GM21526 (cell line): ENCODE results near the gene BAHCC1.

Experiments used
- ATAC-seq: cut with Tn5 transposase; IDR thresholded peaks from one replicate; pipeline ENCODE4 v1.9.1; 2021; ENCODE audit warnings: moderate library complexity; ENCODE audit not compliant: unreplicated experiment, low FRiP score

Gene BAHCC1

DNA sequence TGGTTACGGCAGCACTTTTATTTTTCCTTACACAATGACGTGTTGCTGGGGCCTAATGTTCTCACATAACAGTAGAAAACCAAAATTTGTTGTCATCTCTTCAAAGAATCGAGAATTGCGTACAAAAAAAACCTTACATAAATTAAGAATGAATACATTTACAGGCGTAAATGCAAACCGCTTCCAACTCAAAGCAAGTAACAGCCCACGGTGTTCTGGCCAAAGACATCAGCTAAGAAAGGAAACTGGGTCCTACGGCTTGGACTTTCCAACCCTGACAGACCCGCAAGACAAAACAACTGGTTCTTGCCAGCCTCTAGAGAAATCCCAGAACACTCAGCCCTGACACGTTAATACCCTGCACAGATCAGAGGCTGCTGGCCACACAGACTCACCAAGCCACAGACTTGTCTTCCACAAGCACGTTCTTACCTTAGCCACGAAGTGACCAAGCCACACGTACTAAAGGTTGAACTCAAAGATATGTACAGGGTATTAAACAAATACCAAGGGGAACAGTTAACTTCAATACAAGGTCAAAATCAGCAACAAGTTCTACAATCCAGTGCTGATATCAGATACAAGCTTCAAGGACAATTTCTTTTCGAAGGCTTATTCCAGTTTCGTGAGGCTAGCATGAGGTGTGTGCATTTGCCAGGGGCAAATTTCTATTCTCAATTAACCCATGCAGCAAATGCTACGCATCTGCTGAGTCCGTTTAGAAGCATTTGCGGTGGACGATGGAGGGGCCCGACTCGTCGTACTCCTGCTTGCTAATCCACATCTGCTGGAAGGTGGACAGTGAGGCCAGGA, 114.9 kb downstream of the BAHCC1 start:
- ATAC-seq: no peak

DNA sequence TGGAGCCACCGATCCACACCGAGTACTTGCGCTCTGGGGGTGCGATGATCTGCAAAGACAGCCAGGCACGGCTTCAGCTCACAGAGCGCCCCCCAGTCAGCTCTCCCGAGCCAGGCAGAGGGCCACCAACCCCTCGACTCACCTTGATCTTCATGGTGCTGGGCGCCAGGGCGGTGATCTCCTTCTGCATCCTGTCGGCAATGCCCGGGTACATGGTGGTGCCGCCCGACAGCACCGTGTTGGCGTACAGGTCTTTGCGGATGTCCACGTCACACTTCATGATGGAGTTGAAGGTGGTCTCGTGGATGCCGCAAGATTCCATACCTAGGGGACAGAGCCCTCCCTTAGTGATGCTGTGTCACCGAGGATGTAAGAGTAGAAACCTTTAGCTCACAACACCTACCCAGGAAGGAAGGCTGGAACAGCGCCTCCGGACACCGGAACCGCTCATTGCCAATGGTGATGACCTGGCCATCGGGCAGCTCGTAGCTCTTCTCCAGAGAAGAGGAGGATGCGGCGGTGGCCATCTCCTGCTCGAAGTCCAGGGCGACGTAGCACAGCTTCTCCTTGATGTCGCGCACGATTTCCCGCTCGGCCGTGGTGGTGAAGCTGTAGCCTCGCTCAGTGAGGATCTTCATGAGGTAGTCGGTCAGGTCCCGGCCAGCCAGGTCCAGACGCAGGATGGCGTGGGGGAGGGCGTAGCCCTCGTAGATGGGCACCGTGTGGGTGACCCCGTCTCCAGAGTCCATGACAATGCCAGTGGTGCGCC, 115.7 kb downstream of the BAHCC1 start:
- ATAC-seq: no peak

DNA sequence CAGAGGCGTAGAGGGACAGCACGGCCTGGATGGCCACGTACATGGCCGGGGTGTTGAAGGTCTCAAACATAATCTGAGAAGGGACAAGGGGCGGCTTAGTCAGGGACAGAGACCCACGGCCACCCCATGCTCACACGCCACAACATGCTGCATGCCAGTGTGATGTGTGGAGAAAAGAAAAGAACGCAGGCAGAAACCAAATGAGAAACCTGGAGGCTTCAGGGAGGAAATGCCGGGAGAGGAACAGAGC, 116.2 kb downstream of the BAHCC1 start:
- ATAC-seq: no peak

DNA sequence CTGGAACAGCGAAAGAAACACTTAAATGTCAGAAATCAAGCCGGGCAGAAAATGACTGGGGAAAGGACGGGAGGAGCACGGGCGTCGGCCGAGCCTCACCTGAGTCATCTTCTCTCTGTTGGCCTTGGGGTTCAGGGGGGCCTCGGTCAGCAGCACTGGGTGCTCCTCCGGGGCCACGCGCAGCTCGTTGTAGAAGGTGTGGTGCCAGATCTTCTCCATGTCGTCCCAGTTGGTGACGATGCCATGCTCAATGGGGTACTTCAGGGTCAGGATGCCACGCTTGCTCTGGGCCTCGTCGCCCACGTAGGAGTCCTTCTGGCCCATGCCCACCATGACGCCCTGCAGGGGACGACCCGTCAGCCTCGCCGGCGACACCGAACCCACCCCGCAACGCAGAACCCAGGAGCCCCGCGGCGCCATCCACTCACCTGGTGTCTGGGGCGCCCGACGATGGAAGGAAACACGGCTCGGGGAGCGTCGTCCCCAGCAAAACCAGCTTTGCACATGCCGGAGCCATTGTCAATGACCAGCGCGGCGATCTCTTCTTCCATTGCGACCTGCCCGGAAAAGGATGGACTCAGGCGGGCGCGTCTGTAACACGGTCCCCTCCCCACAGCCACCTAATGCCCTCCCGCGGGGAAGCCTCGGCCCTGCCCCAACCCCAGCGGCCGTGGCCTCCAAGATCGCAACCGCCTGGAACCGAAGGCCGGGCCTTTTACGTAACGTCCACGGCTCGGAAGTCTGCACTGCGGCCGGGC, 116.7 kb downstream of the BAHCC1 start:
- peak; percentile 1 for ATAC-seq

DNA sequence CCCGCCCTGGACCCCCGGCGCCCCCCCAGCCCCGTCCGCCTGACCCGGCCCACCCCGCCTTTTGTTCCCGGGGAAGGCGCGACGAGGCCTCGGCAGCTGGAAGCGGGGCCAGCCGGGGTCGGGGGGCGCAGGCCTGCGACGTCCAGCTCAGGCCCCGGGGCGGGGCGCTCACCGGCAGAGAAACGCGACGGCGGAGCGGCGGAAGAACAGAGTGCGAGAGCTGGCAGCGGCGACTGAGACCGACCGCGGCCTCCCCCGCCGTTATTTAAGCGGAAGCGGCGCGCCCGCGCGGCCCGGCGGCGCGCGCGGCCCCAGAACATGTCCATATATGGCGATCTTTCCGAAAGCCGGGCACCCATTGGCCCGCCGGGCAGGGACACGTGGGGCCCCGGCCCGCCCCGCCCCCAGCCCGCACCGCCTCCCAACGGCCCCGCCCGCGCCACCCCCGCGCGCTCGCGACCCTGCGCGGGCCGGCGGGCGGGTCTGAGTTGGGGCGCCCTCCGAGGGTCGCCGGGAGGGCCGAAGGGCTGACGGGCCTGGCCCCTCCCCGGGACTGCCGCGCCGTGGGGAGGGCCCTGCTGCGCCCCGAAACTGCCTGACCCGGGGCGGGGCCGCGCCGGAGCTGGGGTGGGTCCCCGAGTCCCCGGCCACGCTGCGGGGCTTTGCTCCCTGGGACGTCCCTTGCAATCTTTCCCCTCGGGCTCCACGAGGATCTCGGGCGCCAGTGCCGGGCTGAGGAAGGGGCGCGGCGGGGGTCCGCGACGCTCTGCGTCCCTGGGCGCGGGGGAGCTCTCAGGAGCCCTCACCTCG, 117.5 kb downstream of the BAHCC1 start, which contains the start of gene ACTG1:
ACTG1 (minus strand) TSS at position 238 of the 810 bp plus-strand sequence. CDS start 445 bp downstream, outside the sequence.
- ATAC-seq: peak; percentile 33

DNA sequence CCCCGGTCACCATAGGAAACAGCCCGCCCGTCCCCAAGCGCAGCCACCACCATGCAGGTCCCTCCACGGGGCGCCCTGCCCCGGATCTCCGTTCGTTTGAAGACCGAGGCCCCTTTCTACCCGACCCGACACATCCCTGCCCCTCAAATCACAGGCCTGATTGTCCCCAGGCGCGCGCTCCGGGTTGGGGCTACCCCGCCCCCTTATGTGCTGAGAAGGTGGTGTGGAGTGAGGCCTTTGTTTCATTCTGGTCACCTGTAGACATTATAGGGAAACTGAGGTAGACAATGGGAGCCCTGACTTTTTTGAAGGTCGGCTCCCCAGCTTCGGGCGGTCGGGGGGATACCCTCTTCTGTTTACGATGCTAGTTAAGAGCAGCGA, 118.1 kb downstream of the BAHCC1 start:
- no peak for ATAC-seq

DNA sequence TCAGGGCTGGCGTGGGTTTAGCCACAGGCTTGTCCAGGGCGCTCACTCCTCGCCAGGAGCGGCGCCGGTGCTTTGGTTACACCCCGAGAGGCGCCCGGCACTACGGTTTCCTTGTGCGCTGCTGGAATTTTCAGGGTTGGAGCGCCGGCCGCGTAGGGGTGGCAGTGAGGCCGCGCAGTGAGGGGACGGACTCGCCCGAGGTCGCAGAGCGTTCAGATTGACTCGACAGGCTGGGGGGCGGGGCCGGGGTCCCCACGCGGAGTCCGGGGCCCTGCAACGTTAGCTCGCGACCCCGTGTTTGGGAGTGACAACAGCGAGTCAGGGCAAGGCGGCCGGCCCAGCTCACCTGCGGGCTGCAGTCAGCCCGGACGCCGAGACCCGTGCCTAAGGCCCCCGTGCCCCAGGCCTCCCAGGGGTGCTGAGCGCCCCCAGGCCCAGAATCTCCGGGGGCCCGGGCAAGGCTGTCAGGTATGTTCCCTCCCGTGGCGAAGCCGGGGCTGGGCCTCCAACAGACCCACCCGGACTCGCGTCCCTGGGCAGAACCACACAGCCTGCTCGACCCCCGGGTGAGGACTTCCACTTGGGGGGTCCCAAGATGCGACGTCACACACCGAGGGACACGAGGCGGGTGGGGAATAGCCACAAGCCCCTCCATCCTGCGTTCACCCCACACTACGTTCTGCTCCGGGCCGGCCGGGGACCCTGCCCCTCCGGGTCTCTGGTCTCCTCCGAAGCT, 118.7 kb downstream of the BAHCC1 start:
- ATAC-seq: no peak

DNA sequence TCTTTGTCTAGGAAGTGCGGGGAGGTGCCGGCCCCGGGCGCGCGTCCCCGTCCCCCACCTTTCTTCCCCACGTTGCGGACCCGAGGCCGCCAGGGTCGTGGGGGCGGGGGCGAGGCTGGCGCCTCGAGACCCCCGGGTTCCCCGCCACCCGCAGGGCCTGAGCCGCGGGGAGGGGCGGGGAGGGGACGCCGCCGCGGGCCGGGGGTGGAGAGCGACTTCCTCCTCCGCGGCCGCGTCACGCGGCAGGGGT, 119.2 kb downstream of the BAHCC1 start:
- no peak for ATAC-seq

DNA sequence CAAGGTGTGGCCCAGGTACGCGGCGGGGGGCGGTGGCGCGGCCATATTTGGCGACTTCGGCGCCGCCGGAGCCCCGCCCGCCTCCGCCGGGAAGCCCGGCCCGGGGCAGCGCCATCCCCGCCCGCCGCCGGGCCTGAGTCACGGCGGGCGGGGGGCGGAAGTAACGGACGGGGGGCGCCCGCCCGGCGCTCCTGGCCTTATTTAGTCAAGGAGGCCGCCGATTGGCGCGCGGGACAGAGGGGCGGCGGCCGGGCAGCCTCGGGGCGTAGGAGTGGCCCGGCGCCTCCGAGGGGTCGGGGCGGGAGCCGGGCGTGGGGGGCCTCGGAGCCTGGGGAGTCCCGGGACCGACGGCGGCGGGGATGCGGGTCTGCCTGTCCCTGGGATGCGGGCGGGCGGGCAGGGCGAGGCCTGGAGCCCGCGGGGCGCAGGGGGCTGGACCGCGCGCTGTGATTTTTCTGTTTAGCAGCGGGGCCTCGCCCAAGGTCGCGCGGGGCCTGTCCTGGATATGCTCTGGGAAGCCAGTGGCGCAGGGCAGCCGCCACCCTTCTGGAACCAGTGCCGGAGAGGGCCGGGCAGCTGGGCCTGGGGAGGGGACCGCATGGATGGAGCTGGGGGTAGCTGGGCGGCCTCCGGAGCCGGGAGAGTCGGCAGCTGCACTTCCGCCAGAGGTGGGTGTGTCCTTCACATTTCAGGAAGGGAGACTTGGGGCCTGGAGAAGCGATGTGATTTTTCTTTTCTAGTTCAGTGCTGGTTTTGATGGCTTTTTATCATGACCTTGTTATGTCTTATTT, 119.7 kb downstream of the BAHCC1 start:
- no peak for ATAC-seq

DNA sequence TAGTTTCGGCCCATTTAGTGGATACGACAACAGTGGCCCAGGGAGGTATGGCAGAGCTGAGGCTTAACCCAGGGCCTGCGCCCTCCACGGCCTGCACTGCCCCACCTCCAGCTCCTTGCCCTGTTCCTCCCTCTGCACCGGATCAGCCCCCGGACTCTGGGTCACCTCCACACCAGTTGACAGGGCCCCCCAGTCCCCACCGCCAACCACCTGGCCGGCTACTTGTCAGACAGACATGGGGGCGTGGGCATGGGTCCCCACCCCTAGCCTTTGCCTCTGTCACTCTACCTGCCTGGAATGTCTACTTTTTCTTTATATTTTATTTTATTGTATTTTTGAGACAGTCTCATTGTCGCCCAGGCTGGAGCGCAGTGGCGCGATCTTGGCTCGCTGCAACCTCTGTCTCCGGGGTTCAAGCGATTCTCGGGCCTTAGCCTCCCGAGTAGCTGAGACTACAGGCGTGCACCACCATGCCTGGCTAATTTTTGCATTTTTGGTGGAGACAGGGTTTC, 120.3 kb downstream of the BAHCC1 start:
- no peak for ATAC-seq
